ENCODE results near the gene ZNF768.
"Not testable (repeated sequence)": the region's sequence is repeated elsewhere in the genome, so short reads cannot be mapped to it uniquely, and the experiment has no call there.

Gene ZNF768

DNA sequence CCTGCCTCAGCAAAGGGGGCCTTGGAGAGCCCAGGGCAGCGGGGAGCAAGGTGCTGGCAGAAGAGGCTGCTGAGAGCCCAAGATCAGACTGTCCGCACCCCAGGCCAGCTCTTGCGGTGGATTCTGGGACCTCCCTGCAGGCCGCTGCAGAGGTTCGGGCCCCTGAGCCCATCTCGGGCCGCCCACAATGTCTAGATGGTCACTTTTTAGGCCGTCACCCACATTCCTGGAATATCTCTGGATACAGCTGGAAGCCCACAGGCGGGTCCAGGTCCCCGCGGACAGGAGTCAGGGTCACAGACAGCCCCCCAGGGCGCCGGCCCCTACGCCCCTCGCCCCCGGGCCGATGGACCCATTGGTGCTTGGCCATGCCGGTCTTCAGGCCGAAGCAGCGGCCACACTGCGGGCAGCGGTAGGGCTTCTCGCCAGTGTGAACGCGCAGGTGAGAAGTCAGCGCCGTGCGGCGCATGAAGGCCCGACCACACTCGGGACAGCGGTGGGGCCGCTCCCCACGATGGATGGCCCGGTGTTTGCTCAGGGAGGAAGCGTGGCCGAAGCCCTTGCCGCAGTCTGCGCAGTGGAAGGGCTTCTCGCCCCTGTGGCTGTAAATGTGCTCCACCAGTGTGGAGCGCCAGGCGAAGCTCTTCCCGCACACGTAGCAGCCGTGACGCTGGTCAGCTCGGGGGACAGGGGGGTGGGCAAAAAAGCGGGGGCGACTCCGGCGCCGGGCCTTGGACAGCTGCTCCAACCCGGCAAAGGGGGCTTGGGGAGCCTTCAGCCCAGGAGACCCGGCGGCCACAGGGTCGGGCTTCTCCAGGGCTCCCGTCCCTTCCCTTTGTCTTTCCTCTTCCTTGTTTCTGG, 6.1 kb upstream of the ZNF768 start:
- DNase-seq: no peak

DNA sequence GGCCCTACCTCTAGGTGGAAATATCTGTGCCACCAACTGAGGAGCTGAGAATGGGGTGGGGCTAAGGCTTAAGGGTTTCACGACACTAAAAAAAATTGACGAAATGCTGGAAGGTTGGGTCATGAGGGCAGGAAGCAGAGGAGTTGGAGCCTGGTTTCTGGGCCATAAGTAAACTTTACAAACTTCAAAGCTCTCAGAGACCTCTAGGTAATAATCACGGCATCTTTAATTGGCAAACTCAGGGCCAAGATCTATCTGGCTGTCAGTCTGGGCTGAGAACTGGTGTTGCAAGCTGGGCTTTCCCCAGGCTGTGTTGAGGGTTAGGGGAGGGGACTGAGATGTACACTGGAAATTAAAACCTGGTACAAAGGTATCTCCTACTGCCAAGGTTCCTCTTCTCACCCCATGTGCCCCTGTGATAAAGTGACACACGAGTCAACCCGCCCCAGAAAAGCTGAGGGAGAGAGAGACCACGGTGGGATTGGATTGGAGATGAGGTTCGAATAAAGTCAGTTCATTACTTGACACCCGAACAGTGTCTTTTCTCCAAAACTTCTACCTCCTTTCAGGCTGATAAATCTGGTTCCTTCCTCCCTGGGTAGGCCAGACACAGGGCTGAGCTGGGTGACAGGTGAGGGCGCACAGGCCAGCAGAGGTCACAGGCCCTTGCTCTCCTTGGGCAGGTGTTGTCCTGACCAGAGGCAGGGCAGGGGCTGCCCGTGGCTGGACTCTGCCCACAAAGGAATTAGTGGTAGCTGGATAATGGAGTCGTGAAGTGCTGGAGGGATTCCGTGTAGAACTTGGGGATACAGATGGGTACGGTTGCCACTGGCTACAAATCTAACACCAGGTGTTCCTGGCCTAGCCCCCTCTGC, 4.0 kb upstream of the ZNF768 start:
- DNase-seq: no peak

DNA sequence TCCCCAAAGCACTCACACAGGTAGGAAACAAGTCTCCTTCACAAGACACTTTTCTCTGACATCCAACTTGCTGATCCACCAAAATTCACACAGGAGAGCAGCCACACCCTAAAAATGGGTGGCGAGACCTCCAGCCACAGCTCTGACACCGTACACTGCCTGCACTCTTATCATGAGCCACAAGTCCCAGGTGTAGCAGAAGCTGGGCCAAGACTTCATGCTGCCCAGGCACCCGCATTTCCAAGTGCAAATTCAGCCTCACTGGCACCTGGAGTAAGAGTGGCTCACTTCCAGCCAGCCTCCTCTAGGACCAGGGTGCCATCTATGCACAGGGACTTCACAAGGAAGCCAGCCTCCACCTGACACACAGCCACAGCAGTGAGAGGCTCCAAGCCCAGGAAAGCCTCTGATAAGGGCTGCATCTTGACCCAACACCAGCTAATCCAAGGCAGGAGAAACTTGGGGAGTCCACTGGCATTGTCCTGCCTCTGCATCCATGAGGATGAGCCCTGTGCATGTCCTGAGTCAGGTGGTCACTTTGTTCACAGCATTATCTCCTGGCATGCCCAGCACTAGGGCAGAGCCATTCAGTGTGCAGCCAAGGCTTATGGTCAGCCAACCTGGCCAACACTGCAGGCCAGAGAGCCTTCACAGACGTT, 2.6 kb upstream of the ZNF768 start:
- no peak for DNase-seq

DNA sequence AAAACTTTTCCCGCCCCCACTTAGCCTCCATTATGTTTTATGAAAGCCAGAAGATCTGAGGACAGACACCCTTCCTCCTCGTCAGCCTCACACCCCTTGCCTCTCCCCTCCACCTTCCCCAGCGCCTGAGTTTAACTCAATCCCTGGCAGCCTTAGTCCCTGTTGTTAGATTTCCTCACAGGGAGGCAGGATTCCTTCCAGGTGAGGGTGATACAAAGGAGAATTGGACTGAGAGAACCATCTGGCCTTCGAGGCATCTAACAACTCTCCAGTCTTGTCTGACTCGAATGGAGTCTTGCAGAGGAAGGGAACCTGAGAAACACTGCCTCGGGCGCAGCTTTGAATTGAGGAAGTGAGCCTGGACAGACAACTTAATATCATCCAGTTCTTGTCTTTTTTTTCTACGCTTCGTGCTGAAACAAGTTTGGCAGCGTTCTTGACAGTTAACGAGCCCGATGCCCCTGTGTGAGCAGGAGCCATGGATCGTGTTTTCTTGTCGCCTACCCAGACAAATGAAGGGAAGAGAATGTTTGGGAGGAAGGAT, 1.3 kb upstream of the ZNF768 start:
- no peak for DNase-seq

DNA sequence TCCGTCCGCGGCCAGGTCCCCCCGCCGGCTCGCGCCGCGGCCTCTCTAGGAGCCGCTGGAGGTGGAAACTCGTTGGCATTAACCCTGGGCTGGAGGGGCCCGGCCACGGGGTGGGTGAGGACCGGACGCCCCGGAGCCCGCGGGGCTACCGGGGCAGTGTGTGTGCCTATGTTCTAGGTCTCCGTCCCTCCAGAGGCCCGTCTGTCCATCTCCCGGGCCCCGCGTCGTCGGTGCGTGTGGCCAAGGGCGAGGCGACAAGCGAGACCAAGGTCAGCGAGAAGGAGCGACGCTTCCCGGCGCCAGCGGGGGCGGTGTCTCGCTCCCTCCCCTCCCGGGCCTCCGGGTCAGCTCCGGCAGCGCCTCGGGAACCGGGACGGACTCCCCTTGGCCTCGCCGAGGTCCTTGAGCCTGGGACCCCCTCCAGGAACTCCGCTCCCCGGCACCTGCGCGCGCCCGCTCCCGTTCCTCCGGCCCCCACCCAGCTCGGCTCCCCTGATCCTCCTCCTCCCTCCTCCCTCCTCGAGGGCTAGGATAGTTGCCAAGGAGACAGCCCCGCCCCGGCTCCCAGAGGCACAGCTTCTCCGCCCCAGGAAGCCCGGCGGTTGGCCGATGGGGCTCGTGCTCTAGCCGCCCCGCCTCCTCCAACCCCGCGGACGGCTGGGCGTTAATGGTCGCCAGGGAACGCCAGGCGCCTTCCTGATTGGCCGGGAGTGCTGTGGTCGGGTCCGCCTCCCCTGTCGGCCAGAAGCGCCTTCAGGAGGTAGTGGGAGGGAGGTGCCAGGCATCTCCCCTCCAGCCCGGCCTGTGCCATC, 663 bp upstream of the ZNF768 start:
- peak; percentile 88 for DNase-seq

DNA sequence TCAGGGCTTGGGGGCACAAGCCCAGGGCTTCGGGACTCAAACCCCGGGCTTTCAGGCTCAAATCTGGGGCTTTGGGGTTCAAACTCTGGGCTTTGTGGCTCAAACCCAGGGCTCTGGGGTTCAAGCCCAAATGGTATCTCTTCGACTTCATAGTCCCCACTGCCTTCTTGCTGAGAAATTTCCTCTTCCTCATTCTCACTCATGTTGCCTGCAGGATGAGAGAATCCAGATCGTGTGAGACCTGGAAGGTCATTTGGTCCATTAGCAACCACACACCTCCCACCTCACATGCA, 576 bp downstream of the ZNF768 start:
- DNase-seq: no peak

DNA sequence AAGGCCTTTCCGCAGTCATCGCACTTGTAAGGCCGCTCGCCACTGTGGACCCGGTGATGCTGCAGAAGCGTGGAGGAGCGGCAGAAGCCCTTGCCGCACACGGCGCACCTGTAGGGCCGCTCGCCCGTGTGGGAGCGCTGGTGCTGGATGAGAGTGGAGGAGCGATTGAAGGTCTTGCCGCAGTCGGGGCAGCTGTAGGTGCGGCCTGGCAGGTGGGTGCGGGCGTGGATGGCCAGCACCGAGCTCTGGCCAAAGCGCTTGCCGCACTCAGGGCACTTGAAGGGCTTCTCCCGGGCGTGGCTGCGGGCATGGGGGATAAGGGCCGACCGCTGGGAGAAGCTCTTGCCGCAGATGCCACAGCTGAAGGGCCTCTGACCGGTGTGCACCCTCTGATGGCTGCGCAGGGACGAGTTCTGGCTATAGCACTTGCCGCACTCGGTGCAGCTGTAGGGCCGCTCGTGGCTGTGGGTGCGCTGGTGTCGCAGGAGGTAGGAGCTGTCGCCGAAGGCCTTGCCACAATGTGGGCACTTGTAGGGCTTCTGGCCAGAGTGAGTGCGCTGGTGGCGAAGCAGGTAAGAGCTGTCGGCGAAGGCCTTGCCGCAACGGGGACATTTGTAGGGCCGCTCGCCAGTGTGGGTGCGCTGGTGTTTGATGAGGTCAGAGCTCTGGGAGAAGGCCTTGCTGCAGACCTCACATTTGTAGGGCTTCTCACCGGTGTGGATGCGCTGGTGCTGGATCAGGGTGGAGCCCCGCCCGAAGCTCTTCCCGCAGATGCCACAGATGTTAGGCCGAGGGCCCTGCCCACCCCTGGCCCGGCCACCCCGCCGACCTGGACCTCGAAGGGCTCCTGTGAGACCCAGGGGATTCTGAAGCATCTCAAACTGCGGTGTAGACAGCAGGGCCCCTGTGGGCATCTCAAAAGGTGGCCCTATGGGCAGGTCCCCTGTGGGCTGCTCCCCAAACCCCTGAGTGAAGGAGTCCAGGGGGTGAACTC, 1.5 kb downstream of the ZNF768 start:
- no peak for DNase-seq

DNA sequence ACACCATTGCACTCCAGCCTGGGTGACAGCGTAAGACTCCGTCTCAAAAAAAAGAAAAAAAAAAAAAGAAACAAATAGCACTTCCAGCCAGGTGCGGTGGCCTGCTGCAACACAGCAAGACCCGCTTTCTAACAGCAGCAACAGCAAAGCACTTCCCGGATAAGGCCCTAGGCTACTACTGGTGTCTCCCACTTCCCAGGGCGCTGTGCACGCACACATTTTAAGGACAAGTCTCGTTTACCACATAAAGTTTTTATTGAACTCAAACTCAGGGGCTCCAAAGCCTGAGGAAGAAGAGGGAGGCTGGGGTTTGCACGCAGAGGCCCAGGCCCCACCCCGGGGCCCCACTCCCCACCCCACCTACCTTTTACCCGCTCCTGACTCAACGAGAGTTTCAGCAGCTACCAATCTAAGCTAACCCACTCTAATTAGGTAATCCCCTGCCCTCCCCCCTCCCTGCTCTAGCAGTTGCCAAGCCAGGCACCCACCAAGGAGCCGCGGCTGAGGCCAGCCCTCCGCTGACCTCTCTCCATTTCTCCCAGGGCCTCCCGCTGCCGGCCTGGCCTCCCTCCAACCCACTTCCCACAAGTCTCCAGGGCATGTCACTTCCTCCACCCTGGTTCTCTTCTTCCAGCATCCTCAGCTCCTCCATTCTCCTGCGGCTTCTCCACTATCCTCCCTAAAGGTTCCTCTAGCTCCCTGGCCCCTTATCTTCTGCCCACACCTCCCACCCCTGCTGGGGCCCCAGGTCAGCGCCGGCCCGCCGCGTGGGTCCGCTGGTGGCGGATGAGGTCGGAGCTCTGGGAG, 2.4 kb downstream of the ZNF768 start:
- no peak for DNase-seq

DNA sequence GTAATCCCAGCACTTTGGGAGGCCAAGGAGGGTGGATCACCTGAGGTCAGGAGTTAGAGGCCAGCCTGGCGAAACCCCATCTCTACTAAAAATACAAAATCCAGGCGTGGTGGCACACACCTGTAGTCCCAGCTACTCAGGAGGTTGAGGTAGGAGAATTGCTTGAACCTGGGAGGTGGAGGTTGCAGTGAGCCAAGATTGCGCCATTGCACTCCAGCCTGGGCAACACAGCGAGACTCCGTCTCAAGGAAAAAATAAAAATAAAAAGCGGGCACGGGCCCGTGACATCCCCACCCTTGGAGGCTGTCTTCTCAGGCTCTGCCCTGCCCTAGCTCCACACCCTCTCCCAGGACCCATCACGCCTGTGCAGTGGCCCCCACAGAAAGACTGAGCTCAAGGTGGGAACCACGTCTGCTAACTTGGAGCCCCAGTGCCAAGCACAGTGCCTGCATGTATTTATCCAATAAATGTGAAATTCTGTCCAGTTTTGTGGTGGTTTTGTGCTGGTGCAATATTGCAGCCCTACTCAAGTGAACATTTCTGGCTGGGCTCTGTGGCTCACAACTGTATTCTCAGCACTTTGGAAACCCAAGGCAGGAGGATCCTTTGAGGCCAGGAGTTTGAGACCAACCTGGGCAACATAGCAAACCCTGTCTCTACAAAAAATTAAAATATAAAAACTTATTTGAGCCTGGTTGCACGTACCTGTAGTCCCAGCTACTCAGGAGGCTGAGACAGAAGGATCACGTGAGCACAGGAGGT, 3.5 kb downstream of the ZNF768 start:
- DNase-seq: not testable (repeated sequence)

DNA sequence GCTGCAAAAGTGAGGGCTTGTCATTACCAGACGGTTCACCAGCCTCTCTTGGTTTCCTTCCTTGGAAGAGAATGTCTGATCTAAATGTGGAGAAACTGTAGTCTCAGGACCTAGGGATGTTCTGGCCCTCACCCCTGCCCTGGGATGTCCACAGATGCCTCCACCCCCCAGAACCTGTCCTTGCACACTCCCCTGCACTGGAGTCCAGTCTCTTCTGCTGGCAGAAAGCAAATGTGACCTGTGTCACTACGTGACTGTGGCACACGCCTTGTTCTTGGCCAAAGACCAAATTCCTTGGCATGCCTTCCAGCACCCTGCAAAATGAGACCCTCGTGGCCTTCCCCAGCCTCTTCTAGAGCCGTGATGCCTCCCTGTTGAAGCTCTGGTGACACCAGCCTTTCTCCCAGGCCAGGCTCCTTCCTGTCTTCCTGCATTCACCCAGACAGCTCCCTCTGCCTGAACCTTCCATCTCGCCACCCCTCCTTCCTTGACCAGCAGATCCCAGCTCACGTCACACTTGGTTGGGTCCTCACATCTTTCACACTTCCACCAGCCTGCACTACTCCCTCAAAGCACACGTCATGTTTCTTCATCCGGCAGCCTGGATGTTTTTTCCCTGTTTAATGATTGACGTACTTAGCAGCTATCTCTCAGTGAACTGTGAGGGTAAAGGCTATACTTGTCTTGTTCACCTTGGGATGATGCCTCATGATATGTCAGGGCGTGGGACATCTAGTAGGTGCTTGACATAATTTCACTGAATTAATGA, 4.3 kb downstream of the ZNF768 start:
- no peak for DNase-seq

DNA sequence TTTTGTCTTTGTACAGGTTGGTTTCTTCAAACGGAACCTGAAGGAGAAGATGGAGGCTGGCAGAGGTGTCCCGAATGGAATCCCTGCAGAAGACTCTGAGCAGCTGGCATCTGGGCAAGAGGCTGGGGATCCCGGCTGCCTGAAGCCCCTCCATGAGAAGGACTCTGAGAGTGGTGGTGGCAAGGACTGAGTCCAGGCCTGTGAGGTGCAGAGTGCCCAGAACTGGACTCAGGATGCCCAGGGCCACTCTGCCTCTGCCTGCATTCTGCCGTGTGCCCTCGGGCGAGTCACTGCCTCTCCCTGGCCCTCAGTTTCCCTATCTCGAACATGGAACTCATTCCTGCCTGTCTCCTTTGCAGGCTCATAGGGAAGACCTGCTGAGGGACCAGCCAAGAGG, 4.9 kb downstream of the ZNF768 start:
- DNase-seq: no peak

DNA sequence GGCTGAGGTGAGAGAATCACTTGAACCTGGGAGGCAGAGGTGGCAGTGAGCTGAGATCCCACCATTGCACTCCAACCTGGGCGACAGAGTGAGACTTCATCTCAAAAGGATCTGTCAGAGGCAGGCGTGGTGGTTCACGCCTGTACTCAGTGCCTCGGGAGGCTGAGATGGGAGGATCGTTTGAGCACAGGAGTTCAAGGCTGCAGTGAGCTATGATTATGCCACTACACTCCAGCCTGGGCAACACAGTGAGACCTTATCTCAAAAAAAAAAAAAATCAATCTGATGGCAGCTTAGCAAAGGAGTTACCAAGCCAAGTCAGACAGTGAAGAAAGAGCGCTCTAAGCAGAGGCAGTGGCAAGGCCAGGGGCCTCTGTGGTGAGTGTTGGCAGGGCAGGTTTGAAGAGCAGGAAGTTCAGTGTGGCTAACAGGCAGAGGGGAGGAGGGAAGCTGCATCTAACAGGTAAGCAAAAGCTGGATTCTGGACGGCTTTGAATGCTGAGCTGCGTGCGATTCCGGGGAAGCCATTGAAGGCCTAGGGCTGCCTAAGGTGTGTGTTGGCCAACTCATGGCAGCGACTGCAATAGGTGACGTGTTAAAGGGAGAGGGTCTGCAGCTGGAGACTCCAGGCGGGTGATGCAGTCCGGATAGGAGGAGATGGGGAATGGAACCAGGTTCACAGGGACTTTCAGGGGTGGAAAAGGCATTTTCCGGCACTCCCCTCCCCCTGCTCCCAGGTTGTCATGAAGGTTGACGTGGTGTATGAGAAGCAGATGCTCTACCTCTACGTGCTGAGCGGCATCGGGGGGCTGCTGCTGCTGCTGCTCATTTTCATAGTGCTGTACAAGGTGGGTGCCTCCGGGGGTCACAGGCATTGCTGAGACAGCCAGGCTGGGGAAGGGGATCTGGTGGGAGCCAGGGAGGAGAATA, 7.0 kb downstream of the ZNF768 start:
- DNase-seq: no peak

DNA sequence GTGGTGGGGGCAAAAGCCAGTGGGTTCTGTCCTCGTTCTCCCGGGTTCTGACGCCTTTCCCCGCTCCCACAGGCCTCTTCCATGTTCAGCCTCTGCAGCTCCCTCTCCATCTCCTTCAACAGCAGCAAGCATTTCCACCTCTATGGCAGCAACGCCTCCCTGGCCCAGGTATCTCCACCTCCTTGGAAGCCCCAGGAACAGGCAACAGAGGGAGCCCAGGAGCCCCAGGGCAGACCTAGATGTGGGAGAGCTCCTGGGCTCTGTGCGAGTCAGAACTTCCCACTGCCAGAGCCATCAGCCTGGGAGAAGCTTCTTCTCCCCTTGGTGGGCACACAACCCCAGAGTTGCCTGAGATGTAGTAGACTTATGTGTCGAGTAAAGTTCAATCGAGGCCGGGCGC, 7.8 kb downstream of the ZNF768 start:
- no peak for DNase-seq

DNA sequence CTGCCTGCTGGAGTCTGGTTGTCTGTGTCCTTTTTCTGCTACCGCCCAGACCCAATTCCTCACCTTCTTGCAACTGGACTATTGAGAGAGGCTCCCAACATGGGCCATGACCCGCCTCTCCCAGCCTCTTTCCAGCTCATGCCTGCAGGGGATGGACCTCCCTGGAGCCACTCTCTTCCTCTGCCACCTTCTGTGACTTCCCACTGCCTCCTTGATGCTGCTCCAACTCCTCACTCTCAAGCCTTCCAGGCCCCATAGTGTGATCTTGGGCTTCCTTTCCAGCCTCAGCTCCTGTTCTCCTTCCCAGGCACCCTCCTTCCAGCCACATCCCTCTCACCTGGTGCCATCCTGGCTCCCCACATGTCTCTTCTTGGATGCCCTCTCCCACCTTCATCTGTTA, 11.1 kb downstream of the ZNF768 start:
- DNase-seq: no peak

DNA sequence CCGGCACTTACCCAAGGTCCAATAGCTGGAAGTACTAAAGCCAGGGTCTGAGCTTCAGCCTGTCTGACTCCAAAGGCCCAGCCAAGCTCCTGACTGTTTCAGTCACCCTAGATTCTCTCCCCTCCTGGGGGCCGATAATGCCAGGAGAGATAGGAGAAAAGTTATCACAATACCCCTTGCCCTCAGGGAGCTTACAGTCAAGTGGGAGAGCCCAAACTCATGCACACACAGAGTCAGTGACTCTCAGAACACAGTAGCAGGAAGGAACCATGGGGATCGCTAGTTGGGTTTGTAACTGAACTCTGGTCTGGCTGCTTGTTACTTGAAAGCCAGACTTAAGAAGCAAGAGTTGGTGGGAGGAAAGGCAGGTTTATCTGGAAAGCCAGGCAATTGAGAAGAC, 14.9 kb downstream of the ZNF768 start:
- no peak for DNase-seq

DNA sequence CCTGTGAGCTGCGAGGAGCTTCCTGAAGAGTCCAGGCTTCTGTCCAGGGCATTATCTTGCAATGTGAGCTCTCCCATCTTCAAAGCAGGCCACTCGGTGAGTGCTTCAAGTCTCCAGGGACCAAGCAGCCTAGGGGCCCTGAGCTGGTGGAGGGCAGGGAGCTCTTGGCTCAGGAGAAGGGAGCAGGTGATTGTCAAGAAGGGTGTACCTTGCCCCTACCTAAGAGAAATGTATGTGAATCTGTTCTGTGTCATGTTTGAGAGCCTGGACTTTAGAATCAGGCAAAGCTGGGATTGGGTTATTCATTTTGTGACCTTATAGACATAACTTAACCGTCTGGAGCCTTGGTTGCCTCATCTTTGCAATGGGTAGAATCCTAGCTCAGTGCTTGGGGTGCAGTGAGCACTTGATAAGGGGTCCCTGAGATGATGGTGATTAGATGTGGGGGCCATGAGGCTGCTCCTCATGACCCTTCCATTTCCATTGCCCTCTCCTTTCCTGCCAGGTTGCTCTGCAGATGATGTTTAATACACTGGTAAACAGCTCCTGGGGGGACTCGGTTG, 15.9 kb downstream of the ZNF768 start:
- no peak for DNase-seq

DNA sequence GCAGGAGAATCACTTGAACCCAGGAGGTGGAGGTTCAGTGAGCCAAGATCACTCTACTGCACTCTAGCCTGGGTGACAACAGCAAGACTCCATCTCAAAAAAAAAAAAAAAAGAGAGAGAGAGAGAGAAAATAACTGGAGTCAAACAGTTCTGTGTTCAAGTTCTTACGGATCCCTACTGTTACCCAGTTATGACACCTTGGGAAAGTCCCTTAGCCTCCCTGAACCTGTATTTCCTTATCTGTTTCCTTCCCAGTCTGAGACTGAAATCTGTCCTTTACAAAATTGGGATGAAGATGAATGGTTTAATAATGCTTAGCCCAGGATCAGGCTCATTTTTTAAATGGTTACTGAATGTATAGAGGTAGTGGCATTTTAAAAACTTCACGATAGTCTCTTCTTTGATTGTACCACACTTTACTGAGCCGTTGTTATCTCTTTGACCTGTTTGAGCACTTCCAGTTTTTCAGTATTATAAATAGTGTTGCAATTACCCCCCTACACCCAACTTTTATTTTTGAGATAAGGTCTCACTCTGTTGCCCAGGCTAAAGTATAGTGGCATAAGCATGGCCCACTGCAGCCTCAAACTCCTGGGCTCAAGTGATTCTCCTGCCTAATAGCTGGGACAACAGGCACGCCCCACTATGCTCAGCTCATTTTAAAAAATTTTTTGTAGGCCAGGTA, 17.1 kb downstream of the ZNF768 start:
- DNase-seq: no peak

All from activated naive CD4-positive, alpha-beta T cell treated with anti-CD3 and anti-CD28 coated beads, Interleukin-2, amount 50 U/mL, for 16 hours (primary cell).